DOHH2 (cell line): ENCODE results near the gene OR2F2.

Source experiments
- CTCF ChIP-seq: fragments of 200-600 bp; sonication (generic); IDR thresholded peaks from one replicate; pipeline ENCODE4 v1.5.1; 2014; ENCODE audit warnings: antibody characterized with exemption, mild to moderate bottlenecking, low read depth, low read length; ENCODE audit not compliant: poor library complexity, severe bottlenecking
- EZH2phosphoT487 ChIP-seq: fragments of 200-600 bp; sonication (generic); IDR thresholded peaks from 2 replicates; pipeline ENCODE4 v1.6.1; 2017; ENCODE audit warnings: borderline replicate concordance, mild to moderate bottlenecking, antibody characterized with exemption, low read length, moderate library complexity, mixed read lengths

DNA sequence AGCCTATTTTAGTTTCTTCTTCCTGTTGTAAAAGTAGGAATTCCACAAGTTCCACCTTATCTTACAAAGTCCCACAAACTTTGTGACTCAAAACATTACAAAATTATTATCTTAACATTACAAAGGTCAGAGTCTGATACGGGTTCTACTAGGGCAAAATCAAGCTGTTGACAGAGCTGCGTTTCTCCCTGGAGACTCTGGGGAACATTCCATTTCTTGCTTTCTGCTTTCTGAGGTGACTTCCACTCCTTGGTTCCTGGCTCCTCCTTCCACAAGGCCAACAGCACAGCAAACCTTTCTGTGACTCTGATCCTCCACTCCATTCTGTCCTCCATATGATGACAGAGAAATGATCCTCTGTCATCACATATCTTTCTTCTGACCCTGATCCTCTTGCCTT lies 30.2 kb downstream of the OR2F2 start:
- no peak for TF ChIP-seq CTCF
- no peak for TF ChIP-seq EZH2phosphoT487
